GM19438 (cell line): ENCODE measurements around the gene ZNF594.
"Not testable (repeated sequence)": the region's sequence is repeated elsewhere in the genome, so short reads cannot be mapped to it uniquely, and the experiment has no call there.

Experiments
- ATAC-seq: cut with Tn5 transposase; IDR thresholded peaks from one replicate; pipeline ENCODE4 v1.9.1; 2021; ENCODE audit warnings: low read depth; ENCODE audit not compliant: unreplicated experiment

ZNF594 gene

DNA sequence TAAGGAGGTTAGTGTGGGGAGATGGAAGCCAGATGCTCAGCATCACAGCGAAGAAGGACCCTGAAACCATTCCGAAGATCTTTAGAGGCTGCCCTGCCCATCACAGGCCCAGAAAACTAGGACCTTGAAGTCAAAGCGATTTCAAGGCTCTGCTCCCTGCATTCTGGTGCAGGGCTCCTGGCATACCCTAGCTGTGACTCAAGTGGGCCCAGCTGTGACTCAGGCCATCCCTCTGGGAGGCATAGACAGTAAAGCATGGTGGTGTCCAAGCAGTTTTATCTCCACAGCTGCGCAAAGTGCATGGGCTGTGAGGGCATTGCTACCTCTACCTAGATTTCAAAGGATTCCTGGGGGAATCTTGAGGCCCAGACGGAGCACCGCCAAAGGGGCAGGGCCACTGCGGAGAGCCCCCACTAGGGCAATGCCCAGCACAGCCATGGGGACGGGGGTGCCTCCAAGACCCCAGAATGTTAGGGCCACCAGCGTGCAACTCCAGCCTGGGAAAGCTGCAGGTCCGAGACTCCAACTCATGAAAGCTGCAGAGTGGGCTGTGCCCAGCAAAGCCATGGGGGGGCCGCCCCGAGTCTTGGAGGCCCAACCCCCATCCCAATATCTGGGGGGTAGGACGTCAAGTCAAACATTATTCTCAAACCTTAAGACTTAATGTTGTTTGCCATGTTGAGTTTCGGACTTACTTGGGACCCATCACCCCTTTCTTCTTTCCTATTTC, 11.7 kb upstream of the ZNF594 start:
- ATAC-seq = no peak

GRCh38 chr17:5201011-5201410, 9.3 kb upstream of the ZNF594 start:
- ATAC-seq = no peak

- ATAC-seq = no peak
Measured at GRCh38 chr17:5200360-5200759, 8.7 kb upstream of the ZNF594 start.

GRCh38 chr17:5198472-5198871, 6.8 kb upstream of the ZNF594 start:
- ATAC-seq = no peak

DNA sequence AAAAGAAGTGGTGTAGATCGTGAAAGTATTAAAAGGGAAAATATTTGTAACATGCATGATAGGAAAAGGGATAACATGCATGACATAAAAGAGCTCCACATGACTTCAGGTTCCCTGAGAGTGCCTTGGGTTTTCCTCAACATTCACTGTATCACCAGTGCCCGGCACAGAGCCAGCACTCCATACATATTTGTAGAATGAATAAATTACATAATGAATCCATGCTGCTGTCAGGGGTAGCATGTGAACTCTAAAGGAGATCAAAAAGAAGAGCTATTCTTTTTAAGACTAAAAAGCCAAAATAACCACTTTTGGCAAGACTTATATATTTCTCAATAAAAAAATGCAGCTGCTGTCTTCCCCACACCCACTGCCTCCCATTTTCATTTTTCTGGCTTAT, 2.7 kb upstream of the ZNF594 start:
- no peak for ATAC-seq

GRCh38 chr17:5184288-5184687, 7.4 kb downstream of the ZNF594 start:
- ATAC-seq = no peak

DNA sequence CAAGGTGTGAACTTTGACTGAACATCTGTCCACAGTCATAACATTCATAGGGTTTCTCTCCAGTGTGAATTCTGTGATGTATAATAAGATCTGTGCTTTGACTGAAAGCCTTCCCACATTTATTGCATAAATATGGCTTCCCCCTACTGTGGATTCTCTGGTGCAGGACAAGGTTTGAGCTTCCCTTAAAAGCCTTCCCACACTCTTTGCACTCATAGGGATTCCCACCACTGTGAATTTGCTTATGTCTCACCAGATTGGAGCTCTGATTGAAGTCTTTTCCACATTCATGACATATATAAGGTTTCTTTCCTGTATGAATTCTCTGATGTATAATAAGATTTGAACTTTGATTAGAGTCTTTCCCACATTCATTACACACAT, 8.3 kb downstream of the ZNF594 start:
- no peak for ATAC-seq

DNA sequence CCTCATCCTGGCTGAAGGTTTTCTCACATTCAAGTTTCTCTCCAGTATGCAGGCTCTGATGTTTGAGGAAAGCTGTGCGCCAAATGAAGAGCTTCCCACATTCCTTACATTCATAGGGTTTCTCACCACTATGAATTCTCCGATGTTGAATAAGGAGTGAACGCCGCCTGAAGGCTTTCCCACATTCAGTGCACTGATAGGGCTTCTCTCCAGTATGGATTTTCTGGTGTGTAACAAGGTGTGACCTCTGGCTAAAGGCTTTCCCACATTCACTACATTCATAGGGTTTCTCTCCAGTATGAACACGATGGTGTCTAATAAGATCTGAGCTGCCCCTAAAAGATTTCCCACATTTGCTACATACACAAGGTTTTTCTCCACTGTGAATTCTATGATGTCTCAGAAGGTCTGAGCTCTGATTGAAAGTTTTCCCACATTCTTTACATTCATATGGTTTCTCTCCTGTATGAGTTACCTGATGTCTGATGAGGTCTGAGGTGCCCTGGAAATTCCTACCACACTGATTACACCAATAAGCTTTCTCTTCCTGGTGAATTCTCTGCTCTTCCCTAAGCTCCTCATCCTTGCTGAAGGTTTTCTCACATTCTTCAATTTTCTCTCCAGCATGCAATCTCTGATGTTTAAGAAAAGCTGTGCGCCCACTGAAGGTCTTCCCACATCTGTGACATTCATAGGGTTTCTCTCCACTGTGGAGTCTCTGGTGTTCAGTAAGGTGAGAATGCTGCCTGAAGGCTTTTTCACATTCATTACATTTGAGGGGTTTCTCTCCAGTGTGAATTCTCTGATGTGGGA, 8.9 kb downstream of the ZNF594 start:
- ATAC-seq = no peak

DNA sequence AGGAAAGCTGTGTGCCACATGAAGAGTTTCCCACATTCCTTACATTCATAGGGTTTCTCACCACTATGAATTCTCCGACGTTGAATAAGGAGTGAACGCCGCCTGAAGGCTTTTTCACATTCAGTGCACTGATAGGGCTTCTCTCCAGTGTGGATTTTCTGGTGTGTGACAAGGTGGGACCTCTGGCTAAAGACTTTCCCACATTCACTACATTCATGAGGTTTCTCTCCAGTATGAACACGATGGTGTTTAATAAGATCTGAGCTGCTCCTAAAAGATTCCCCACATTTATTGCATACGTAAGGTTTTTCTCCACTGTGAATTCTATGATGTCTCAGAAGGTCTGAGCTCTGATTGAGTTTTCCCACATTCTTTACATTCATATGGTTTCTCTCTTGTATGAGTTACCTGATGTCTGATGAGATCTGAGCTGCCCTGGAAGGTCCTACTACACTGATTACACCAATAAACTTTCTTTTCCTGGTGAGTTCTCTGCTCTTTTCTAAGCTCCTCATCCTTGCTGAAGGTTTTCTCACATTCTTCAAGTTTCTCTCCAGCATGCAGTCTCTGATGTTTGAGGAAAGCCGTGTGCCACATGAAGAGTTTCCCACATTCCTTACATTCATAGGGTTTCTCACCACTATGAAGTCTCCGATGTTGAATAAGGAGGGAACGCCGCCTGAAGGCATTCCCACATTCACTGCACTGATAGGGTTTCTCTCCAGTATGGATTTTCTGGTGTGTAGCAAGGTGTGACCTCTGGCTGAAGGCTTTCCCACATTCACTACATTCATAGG, 10.0 kb downstream of the ZNF594 start:
- ATAC-seq = no peak

GRCh38 chr17:5179003-5179402, 12.7 kb downstream of the ZNF594 start:
- no peak for ATAC-seq

- ATAC-seq = not testable (repeated sequence)
Measured at GRCh38 chr17:5175027-5175426, 16.6 kb downstream of the ZNF594 start.

GRCh38 chr17:5165791-5166564, 25.7 kb downstream of the ZNF594 start:
- not testable (repeated sequence) for ATAC-seq

GRCh38 chr17:5164436-5164835, 27.2 kb downstream of the ZNF594 start:
- ATAC-seq = no peak

GRCh38 chr17:5161793-5162192, 29.9 kb downstream of the ZNF594 start:
- ATAC-seq = not testable (repeated sequence)

DNA sequence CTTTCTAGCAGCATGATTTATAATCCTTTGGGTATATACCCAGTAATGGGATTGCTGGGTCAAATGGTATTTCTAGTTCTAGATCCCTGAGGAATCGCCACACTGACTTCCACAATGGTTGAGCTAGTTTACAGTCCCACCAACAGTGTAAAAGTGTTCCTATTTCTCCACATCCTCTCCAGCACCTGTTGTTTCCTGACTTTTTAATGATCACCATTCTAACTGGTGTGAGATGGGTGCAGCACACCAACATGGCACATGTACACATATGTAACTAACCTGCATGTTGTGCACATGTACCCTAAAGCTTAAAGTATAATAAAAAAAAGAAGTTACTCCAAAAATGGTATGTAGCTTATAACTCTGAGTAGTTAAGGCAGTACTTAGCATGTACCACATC, 31.0 kb downstream of the ZNF594 start:
- ATAC-seq = not testable (repeated sequence)

DNA sequence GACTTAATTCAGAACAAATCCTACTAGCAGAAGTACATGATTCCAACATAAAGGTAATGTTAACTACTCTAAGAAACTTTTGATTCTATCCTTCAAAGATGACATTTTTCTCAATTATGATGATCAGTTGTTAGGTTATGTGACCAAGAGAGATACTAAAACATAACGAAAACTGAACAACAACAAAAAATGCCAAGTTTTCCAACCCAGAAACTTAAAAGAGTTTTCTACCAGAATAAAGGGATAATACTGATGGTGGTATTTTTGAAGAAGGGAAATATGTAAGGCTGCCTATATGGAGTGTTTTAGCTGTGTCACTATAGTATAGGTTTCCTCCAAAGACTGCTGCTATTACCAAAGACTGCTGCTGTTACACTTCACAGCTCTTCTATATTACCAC, 45.5 kb downstream of the ZNF594 start:
- not testable (repeated sequence) for ATAC-seq

DNA sequence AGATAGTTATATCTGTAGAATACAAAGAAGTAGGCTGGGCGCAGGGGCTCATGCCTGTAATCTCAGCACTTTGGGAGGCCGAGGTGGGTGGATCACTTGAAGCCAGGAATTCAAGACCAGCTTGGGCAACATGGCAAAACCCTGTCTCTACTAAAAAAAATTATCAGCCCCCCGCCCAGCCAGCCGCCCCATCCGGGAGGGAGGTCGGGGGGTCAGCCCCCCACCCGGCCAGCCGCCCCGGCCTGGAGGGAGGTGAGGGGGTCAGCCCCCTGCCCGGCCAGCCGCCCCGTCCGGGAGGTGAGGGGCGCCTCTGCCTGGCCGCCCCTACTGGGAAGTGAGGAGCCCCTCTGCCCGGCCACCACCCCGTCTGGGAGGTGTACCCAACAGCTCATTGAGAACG, 48.8 kb downstream of the ZNF594 start:
- not testable (repeated sequence) for ATAC-seq

GRCh38 chr17:5139458-5139732, 52.3 kb downstream of the ZNF594 start:
- ATAC-seq = no peak

GRCh38 chr17:5138616-5139457, 52.8 kb downstream of the ZNF594 start:
- ATAC-seq = no peak

DNA sequence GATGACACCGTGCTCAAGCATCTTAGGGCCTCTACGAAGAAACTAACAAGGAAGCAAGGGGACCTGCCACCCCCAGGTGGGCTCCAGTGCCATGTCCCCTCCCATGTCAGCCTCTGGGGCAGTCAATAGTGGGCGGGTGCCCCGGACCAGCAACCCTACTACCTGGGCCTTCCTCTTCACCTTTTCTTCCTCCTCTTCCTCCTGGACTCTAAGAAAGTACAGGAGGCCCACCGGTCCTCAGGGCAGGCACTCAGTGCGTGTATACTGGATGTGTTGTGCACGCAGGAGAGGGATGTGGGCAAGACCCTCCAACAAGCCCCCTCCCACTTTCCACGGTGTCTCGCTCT, 53.5 kb downstream of the ZNF594 start:
- not testable (repeated sequence) for ATAC-seq
